GM13976 (cell line): Measurements from ENCODE around the gene POTEC.
"Not testable (repeated sequence)": the region's sequence is repeated elsewhere in the genome, so short reads cannot be mapped to it uniquely, and the experiment has no call there.

Source experiments
- DNase-seq: peaks from one replicate; pipeline ENCODE4 v3.0.0; 2012; ENCODE audit warnings: low spot score
- in situ Hi-C: fragments of 300-500 bp; cut with MboI; formaldehyde crosslinking; loops from one replicate; pipeline ENCODE4 v1.12.0; 2022; ENCODE audit warnings: low sequenced_read_pairs, mixed read lengths, inconsistent platforms; ENCODE audit not compliant: unreplicated experiment
- TF ChIP-seq, protein P1 (sequence below): IDR thresholded peaks from 2 replicates; pipeline ENCODE4 v1.5.1; 2012; ENCODE audit warnings: borderline replicate concordance, mild to moderate bottlenecking; ENCODE audit not compliant: insufficient read depth; ENCODE audit errors: extremely low read depth, missing control alignments, control extremely low read depth

POTEC gene

DNA sequence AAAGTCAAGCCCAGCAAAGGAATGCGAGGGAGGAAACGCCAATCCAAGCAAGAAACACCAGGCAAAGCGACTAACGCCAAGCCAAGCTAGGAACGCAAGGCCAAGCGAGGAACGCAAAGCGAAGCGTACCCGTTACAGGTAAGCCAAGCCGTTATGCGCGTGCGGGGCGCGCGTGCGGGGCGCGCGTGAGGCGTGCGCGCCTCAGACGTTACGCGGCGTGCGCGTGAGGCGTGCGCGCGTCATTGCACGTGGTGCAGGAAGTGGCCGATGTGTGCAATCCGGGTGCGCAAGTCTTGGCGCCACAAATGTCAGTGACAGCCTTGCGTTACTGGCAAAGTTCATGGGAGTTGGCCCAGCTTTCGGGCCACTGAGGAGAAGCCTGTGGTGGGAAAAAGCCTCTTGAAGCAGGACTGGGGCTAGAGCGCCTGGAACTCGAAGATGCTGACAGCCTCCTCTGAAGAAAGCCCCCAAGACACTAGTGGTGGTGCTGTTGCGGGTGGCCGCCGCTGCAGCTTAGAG is at the start of gene POTEC:
Gene POTEC (minus strand): TSS at position 155 of the 519 bp plus-strand sequence. CDS start 454 bp downstream, outside the sequence.
- DNase-seq, in situ Hi-C loops: not testable (repeated sequence)

DNA sequence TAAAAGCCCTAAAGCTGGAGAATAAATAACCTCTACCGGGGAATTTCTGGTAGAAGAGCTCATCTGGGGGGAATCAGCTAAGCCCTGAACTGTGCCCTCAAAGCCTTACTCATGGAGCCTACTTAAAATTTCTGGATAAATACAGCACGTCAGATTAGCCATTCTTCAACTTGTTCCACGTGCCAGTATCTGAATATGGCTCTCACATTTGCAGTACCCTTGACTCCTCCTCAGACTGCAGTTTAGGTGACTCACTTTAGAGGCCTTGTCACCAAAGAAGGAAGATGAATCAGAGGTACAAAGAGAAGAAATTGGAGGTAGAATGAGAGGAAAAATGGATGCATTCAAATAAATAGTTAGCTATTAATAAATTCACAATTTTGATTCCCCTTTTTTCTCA is 34.6 kb upstream of the POTEC start:
- DNase-seq, result no peak
- in situ Hi-C loops, result no loop called here
- TF ChIP-seq, protein P1, sequence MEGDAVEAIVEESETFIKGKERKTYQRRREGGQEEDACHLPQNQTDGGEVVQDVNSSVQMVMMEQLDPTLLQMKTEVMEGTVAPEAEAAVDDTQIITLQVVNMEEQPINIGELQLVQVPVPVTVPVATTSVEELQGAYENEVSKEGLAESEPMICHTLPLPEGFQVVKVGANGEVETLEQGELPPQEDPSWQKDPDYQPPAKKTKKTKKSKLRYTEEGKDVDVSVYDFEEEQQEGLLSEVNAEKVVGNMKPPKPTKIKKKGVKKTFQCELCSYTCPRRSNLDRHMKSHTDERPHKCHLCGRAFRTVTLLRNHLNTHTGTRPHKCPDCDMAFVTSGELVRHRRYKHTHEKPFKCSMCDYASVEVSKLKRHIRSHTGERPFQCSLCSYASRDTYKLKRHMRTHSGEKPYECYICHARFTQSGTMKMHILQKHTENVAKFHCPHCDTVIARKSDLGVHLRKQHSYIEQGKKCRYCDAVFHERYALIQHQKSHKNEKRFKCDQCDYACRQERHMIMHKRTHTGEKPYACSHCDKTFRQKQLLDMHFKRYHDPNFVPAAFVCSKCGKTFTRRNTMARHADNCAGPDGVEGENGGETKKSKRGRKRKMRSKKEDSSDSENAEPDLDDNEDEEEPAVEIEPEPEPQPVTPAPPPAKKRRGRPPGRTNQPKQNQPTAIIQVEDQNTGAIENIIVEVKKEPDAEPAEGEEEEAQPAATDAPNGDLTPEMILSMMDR, result no peak

DNA sequence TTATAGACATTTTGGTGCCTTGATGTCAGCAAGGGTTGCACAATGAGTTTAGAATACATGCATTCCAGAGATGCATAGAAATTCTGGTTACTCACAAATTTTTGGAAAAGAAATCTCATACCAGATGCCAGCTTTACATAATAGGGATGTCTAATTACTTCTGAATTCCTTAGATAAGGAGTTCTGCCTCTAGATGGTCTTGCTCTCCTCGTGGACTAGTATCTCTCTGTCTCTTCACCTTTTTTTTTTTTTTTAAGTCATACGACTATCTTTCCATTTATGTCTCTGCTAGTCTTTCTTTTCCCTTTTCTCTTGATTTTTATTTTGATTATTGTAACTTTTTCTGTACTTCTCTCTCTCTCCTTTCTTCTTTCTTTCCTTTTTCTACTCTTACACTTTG is 16.1 kb upstream of the POTEC start:
- DNase-seq, in situ Hi-C loops: not testable (repeated sequence)

DNA sequence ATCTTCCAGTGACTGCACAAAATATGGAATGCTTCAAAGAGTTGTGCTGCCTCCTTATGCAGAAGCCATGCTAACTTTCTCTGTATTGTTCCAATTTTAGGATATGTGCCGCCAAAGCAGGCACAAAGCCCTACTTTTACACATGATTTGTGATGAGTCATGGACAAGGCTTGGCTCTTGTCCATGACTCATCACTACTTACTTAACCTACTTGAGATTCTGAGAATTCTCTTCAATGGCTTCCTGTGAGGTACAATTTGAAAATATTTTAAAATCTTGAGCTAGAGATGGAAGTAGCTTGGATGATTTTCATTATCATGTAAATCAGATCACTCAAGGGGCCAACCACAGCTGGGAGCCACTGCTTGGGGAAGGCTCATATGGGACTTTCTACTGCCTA is 11.7 kb downstream of the POTEC start:
- in situ Hi-C loops, DNase-seq: not testable (repeated sequence)

DNA sequence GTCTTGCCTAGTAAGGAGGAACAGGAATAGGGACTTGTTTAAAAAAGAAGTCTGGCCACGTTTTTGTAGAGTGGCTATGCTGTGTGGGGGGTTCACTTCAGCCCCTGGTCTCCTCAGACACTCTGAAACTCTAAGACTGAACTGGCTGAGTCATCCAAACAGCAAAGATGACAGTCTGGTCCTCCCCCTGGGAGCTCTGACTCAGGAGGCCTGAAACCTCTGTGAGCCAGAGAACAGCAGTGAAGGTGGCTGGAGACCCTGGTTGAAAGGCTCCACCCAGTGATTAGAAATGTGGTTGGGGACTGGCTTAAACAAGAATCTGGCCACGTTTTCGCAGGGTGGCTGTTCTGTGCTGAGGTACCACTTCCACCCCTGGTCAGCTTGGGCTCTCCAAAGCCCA is 32.7 kb downstream of the POTEC start:
- in situ Hi-C loops, DNase-seq: not testable (repeated sequence)

DNA sequence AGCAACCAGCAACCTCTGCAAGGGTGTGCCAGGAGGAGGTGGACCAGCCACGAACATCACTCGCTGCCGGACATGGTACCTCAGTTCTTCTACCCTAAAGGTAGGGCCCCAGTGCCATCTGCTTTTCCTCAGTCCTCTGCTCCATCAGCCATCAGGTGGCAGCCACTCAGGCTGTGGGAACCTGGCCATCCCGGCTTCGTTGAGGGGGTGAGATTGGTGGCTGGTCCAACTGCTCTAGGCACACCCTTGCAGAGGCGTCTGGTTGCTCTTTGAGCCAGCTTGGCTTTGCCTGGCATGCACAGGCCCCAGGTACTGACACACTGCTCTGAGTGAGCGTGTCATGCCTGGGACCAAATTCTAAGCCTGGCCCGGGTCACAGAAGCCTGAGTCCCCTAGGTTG is 39.7 kb downstream of the POTEC start:
- DNase-seq, in situ Hi-C loops: not testable (repeated sequence)

DNA sequence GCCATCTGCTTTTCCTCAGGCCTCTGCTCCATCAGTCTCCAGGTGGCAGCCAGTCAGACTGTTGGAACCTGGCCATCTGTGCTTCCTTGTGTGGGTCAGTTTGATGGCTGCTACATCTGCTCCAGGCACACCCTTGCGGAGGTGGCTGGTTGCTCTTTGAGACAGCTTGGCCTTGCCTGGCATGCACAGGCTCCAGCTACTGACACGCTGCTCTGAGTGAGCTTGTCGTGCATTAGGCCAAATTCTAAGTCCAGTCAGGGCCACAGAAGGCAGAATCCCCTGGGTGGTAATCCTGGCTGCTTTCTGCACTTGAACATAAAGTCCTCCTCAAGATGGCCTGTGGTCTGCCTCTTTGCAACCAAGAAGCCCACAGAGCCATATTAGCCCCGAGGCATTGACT is 41.5 kb downstream of the POTEC start:
- DNase-seq, in situ Hi-C loops: not testable (repeated sequence)

DNA sequence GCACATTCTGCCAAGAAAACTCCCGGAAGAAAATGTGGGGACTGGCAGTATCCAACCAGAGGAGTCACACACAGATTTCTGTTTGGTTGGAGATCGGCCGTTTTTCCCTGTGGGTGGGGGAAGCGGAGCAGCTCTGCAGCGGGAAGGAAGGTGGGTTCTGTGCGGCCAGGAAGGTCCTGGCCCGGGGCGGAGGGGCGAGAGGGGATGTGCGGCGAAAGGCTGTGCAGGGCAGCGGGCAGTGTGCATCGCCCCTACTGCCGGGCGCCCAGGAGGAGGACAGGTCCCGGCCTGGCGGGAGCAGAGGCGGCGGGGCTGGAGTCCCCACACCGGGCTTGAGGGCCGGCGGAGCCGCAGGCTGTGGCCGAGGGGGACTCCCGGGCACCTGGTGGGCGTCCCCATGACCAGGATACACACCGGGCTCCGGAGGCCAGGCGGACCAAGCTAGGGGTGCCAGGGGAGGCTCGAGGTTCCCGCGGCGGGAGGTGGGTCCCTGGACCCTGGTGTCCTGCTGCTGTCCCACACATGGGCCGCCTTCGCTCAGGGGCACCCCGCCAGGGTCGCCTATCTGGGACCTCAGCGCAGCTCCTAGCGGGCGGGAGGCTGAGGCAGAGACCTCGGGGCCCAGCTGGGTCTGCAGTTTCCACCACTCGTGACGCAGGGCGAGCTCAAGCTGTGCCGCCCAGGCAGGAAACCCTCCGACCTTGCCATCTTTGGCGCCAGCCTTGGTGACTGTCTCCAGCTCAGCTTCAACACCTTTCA is 54.0 kb downstream of the POTEC start:
- DNase-seq, in situ Hi-C loops: not testable (repeated sequence)

DNA sequence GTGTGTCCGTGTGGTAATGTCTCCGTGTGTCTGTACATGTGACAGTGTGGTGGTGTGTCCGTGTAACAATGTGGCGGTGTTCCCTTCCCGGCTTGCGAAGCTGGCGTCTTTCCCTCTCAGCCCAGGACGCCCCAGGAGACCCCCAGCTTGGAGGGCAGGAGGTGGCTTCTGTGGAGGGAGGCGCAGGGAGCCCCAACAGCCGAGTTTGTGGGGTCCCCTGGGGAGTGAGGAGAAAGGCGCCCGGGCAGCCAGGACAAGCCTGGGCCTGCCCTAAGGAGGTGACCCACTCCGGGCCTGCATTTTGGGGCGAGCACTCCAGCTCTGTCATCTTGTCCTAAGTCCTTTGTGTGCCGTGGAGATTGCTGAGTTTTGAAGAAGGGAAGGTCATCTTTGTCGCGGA is 54.6 kb downstream of the POTEC start:
- DNase-seq, in situ Hi-C loops: not testable (repeated sequence)

DNA sequence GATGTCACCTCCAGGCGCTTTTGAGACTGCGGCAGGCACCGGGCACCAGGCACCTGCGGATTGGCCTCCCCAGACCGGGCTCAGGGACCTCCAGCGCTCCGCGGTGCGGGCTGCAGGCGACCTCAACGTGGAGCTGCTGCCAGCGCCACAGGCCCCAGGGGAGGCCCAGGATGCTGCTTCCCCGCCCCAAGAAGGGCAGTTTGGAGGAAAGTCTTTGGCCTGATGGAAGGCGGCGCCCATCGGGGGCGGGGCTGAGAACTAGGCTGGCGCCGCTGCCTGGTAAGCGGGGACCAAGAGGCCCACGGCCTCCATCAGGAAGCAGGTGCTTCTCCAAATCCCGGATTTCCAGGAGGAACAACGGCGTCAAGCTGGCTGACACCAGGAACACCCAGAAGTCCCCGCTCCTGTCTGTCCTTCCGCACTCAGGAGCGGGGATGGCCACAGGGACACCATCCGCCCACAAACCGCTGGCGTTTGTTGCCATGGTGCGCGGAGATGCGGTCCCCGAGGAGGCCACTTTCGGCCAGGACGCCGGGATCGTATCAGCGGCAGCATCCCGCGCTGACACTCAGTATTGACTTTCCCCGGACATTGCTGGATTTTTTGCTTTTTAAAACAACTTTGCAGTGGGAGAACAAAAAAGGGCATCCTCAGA is 56.3 kb downstream of the POTEC start:
- in situ Hi-C loops, DNase-seq: not testable (repeated sequence)

DNA sequence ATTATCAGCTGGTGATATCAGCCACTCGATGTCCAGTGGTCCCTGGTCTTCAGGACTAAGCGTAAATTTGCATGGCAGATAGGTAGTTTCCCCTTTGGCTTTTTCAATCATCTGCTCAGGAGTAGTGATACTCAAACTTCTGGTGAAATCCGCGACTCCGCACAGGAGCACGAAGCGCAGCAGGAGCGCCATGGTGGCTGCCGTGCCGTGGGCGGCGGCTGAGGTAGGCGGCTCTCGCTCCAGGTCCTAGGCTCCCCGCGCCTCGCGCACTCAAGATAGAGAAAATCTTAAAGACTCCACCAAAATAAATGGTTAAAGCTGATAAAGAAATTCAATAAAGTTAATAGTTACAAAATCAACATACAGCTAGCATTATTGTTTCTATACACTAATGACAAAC is 64.3 kb downstream of the POTEC start:
- DNase-seq, in situ Hi-C loops: not testable (repeated sequence)

DNA sequence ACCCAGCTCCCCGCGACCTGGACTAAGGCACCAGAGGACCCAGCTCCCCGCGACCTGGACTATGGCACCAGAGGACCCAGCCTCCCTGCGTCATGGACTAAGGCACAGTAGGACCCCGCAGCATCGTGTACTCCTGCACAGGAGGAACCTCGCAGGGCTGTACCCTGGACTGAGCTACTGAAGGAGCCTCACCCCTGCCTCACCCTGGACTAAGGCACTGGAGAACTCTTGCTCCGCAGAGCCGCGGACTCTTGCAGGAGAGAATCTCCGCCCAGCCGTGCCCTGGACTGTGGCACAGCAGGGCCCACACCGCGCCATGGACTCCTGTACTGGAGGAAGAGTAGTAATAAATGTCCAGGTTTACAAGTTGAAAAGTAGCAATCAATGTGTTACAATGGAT is 67.9 kb downstream of the POTEC start:
- in situ Hi-C loops, DNase-seq: not testable (repeated sequence)

DNA sequence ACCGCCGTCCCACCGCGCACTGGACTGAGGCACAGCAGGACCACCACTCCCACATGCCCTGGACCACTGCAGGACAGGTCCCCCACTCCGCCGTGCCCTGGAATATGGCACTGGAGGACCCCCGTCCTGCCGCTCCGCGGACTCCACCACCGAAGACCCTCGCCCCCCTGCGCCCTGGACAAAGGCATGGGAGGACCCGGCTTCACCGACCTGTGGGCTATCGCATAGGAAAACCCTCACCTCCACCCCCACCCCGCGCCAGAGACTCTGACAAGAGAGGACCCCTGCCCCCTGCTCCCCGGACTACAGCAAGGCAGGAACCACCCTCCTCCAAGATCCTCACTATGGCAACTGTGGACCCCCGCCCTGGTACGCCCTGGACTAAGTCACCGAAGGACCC is 68.6 kb downstream of the POTEC start:
- in situ Hi-C loops, DNase-seq: not testable (repeated sequence)

DNA sequence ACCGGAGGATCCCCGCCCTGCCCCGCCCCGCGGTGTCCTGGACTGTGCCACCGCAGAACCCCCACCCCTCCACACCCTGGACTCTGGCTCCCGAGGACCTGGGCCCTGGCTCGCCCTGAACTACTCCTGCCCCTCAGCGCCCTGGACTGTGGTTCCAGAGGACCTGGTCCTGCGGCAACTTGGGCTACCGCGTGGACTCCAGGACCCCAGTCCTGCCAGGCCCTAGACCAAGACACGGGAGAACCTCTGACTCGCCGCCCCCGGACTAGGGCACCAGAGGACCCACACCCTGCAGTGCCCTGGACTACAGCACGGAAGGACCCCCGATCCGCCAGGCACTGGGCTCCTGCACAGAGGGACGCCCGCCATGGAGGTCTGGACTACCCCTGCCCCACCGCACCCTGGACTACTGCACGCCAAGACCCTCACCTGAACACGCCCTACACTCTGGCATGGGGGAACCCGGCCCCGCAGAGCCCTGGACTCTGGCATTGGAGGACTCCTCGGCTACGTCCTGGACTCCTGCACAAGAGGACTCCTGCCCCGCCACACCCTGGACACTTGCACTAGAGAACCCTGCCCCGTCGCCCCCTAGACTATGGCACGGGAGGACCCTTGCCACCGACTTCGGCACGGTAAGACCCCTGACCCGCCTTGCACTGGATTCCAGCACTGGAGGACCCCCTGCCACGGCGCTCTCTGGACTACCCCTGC is 69.2 kb downstream of the POTEC start:
- in situ Hi-C loops, result not testable (repeated sequence)

DNA sequence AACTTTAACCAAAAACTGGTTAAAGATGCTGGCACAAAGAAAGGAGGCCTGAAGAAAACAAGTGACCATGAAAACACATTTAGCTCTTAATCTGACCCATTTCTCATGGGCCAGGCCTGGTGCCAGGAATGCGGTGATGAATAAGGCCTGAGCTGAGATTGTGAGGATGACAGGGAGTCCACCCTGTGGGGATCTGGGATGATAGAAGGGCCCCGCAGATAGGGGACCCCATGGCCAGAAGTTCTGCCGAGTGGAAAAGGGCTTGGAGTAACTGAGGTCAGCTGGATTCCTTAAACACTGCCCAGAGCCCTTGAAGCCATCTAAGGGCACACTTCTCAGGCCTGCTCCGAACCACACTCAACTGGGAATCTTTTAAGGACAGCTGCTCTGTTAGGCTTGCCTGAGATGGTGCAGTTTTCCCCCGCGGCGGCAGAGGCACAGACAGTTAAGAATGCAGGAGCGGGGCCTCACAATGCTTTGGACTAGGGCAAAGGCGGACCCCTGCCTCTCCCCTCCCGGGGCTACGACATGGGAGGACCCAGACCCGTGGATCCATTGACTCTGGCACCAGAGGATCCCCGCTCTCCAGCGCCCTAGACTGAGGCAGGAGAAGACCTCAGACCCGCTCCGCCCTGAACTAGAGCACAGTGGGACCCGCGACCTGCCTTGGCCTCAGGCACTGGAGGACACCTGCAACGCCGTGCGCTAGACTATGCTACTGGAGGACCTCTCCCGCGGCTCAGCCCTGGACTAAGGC is 70.0 kb downstream of the POTEC start:
- in situ Hi-C loops, DNase-seq: not testable (repeated sequence)

More for the DNA sequence above, 69.2 kb downstream of the POTEC start:
- DNase-seq, result not testable (repeated sequence)

DNA sequence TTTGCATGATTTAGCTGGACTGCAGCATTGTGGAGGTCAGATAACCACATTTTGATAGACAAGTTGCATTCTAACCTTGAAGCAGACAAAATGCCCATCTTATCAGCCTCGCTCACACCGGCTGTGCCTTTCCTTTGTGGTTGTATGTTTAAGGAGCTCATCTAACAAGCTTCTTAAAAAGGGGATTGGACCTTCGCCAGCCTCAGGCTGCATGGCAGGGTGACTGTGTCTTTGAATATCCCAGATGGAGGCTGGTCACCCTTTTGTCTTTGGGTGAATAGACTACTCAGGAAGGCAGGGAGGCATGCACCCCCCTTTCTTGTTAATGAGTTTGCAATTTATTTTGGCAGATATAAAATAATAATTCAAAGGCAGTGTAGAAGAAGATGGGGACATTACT is 72.1 kb downstream of the POTEC start:
- DNase-seq, in situ Hi-C loops: not testable (repeated sequence)

DNA sequence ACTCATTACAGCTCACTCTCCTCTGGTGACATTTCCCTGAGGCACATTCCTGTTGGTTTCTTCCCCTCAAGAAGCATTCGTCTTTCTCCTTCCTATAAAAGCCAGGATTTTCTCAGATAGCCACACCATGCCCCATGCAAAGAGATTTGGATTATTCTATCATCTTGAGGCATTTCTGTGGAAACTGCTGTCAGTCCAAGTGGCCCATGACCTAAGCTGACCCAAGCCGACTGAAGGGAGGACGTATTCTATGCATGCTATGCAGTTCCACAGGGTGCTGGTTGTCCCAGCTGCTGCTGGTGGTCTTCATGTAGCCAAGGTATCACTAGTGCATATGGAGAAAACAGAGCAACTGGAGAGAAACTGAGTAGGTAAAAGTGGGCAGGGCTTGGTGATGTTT is 73.0 kb downstream of the POTEC start:
- DNase-seq, in situ Hi-C loops: not testable (repeated sequence)
